ENCODE data around the gene TMEM165. TPM values are rescaled to one million over a fixed set of nuclear protein-coding genes. Genes with fewer than 3 reads are reported as not detected.
"Not testable (repeated sequence)": the region's sequence is repeated elsewhere in the genome, so short reads cannot be mapped to it uniquely, and the experiment has no call there.

The TMEM165 gene
- total RNA-seq, 1 experiment from 2014 or later, result 119 TPM

DNA sequence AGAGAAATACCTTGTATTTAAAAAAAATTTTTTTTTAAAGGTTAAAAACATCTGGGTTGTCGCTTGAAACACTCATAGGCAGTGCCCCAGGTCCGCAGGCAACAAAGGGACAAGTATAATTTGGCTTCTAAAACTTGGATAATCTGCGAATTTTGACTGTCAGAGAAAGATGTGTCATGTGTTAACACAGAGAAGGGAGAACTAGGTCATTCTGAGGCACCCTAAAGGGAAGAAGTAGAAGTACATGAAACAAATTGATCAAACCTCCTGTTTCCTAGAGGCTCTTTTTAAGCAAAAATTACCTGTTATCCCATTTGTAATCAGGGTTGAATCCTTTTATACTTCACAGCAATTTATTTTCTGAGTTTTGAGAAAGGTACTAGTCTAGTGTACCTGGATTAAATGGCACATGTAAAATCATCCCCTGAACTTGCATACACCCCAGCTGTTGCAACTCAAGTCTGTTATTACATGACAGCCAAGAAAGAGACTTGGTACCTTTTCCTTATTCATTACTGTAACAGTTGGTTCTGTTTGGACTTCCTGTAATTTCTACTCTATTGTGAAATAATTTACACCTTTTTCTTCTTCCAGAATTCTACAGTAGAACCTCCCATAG, 48.0 kb upstream of the TMEM165 start:
- ChIA-PET CTCF (interaction anchor here (0.7 to 3.7 kb wide), 22 partner anchors 8 to 390 kb away, joined by 3 to 37 read pairs (median 4); partner anchors contain the start of genes CLOCK and TMEM165), POLR2A (interaction anchor here (1.0 to 17.4 kb wide), 7 partner anchors 8 to 198 kb away, joined by 3 to 387 read pairs (median 11); partner anchors contain the start of gene TMEM165)
- Mint-ChIP-seq H3K4me1 (ENCODE audit: insufficient read depth, unreplicated experiment) (peaks cover 35% of the 10 kb centered on the region), H3K9me3 (ENCODE audit: unreplicated experiment) (no peaks in the 10 kb centered on the region), H3K27ac (ENCODE audit: low read depth, unreplicated experiment) (peak overlapping the region; percentile 71), H3K27me3 (ENCODE audit: insufficient read depth, unreplicated experiment) (no peaks in the 10 kb centered on the region), H3K4me3 (ENCODE audit: unreplicated experiment) (peak overlapping the region; percentile 77), H3K36me3 (ENCODE audit: insufficient read depth, unreplicated experiment) (no peaks in the 10 kb centered on the region)
- intact Hi-C loops (cut with micrococcal nuclease), result loop anchor here (2.0 to 5.0 kb wide), 5 partner anchors 75 to 519 kb away; partner anchors contain the start of gene CLOCK
- TF ChIP-seq, protein P1, sequence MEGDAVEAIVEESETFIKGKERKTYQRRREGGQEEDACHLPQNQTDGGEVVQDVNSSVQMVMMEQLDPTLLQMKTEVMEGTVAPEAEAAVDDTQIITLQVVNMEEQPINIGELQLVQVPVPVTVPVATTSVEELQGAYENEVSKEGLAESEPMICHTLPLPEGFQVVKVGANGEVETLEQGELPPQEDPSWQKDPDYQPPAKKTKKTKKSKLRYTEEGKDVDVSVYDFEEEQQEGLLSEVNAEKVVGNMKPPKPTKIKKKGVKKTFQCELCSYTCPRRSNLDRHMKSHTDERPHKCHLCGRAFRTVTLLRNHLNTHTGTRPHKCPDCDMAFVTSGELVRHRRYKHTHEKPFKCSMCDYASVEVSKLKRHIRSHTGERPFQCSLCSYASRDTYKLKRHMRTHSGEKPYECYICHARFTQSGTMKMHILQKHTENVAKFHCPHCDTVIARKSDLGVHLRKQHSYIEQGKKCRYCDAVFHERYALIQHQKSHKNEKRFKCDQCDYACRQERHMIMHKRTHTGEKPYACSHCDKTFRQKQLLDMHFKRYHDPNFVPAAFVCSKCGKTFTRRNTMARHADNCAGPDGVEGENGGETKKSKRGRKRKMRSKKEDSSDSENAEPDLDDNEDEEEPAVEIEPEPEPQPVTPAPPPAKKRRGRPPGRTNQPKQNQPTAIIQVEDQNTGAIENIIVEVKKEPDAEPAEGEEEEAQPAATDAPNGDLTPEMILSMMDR (IDR thresholded peaks at IDR 0.05; ENCODE audit: unreplicated experiment), result no peak
- peak; percentile 48 for DNase-seq (ENCODE audit: unreplicated experiment)
- TSS peak; percentile 69 for BruUV-seq (replicated peaks)

GRCh38 chr4:55348466-55348865, 47.3 kb upstream of the TMEM165 start:
- TF ChIP-seq, protein P1 (IDR thresholded peaks at IDR 0.05; ENCODE audit: unreplicated experiment), result no peak
- H3K9me3 Mint-ChIP-seq (ENCODE audit: unreplicated experiment), result no peaks in the 10 kb centered on the region
- peaks cover 37% of the 10 kb centered on the region for H3K4me1 Mint-ChIP-seq (ENCODE audit: insufficient read depth, unreplicated experiment)
- H3K36me3 Mint-ChIP-seq (ENCODE audit: insufficient read depth, unreplicated experiment), result no peaks in the 10 kb centered on the region
- H3K27ac Mint-ChIP-seq (ENCODE audit: low read depth, unreplicated experiment), result no peak overlapping the region
- peak overlapping the region; percentile 77 for H3K4me3 Mint-ChIP-seq (ENCODE audit: unreplicated experiment)
- DNase-seq (ENCODE audit: unreplicated experiment), result peak; percentile 25
- intact Hi-C loops (cut with micrococcal nuclease), result loop anchor here (5.0 kb wide), 2 partner anchors 74 to 89 kb away; no protein-coding TSS in a partner anchor
- BruUV-seq (replicated peaks), result no TSS peak
- no peaks in the 10 kb centered on the region for H3K27me3 Mint-ChIP-seq (ENCODE audit: insufficient read depth, unreplicated experiment)
- ChIA-PET CTCF (interaction anchor here (0.6 to 1.0 kb wide), 3 partner anchors 28 to 377 kb away, joined by 3 to 4 read pairs (median 3); no protein-coding TSS in a partner anchor), POLR2A (interaction anchor here (0.7 to 17.4 kb wide), 5 partner anchors 11 to 1263 kb away, joined by 3 to 387 read pairs (median 3); partner anchors contain the start of genes NMU and TMEM165)

DNA sequence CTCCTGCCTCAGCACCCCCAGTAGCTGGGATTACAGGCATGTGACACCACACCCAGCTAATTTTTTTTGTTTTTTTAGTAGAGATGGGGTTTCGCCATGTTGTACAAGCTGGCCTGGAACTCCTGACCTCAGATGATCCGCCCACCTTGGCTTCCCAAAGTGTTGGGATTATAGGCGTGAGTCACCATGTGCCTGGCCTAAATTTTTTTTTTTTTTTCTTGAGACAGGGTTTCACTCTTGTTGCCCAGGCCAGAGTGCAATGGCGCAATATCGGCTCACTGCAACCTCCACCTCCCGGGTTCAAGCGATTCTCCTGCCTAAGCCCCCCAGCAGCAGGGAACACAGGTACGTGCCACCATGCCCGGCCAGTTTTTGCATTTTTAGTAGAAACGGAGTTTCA, 44.9 kb upstream of the TMEM165 start:
- H3K9me3 Mint-ChIP-seq (ENCODE audit: unreplicated experiment); H3K27me3 Mint-ChIP-seq (ENCODE audit: insufficient read depth, unreplicated experiment); H3K4me3 Mint-ChIP-seq (ENCODE audit: unreplicated experiment); BruUV-seq (replicated peaks); H3K27ac Mint-ChIP-seq (ENCODE audit: low read depth, unreplicated experiment); intact Hi-C loops (cut with micrococcal nuclease); H3K36me3 Mint-ChIP-seq (ENCODE audit: insufficient read depth, unreplicated experiment): not testable (repeated sequence)
- CTCF ChIA-PET, result interaction anchor here (0.7 kb wide), 3 partner anchors 9 to 46 kb away, joined by 3 to 6 read pairs (median 3); no protein-coding TSS in a partner anchor
- POLR2A ChIA-PET, result interaction anchor here (0.6 to 17.4 kb wide), 6 partner anchors 8 to 380 kb away, joined by 3 to 387 read pairs (median 4); partner anchors contain the start of gene TMEM165
- H3K4me1 Mint-ChIP-seq (ENCODE audit: insufficient read depth, unreplicated experiment), result peaks cover 39% of the 10 kb centered on the region
- peak; percentile 93 for DNase-seq (ENCODE audit: unreplicated experiment)

GRCh38 chr4:55351824-55352223, 43.9 kb upstream of the TMEM165 start:
- Mint-ChIP-seq H3K4me3 (ENCODE audit: unreplicated experiment) (no peak overlapping the region), H3K9me3 (ENCODE audit: unreplicated experiment) (no peaks in the 10 kb centered on the region), H3K27ac (ENCODE audit: low read depth, unreplicated experiment) (no peak overlapping the region), H3K27me3 (ENCODE audit: insufficient read depth, unreplicated experiment) (no peaks in the 10 kb centered on the region), H3K36me3 (ENCODE audit: insufficient read depth, unreplicated experiment) (no peaks in the 10 kb centered on the region), H3K4me1 (ENCODE audit: insufficient read depth, unreplicated experiment) (peaks cover 42% of the 10 kb centered on the region)
- peak; percentile 39 for DNase-seq (ENCODE audit: unreplicated experiment)
- ChIA-PET POLR2A (interaction anchor here (1.5 to 17.4 kb wide), 2 partner anchors 38 to 44 kb away, joined by 4 to 387 read pairs; partner anchors contain the start of gene TMEM165), CTCF (interaction anchor here (0.7 kb wide), 1 partner anchor 45 kb away, joined by 3 read pairs; no protein-coding TSS in a partner anchor)
- TF ChIP-seq, protein P1 (IDR thresholded peaks at IDR 0.05; ENCODE audit: unreplicated experiment), result no peak
- BruUV-seq (replicated peaks), result no TSS peak
- intact Hi-C loops (cut with micrococcal nuclease), result no loop called here
